Kidney (tissue), 14 donors: ENCODE measurements around the gene TTLL4. TPM values are rescaled to one million over a fixed set of nuclear protein-coding genes. Genes with fewer than 3 reads are reported as not detected.

Experiments used
- DNase-seq, 5 donors: peaks; one replicate each; pipeline ENCODE4 v3.0.0-alpha.2; 2013 to 2020
- FAIRE-seq: peaks from 2 replicates; lab custom pipeline; 2012; peaks lifted over from hg19 to GRCh38; lab: Jason Lieb, UNC
- H3K27ac ChIP-seq, 2 donors: one replicate each; pipeline ENCODE4 v1.7.0; 2013; ENCODE audit warnings: low read depth in 2 of 2, low read length in 2 of 2, inconsistent platforms in 1 of 2
- H3K27me3 ChIP-seq: one replicate; pipeline ENCODE4 v1.7.1; 2013; ENCODE audit warnings: low read length, inconsistent platforms; ENCODE audit not compliant: control insufficient read depth, insufficient read depth
- H3K36me3 ChIP-seq, 3 donors: one replicate each; pipeline versions ENCODE4 v1.7.0 to v1.7.1; 2013; ENCODE audit warnings: low read length in 3 of 3, control low read depth in 1 of 3, inconsistent platforms in 1 of 3; ENCODE audit not compliant: insufficient read depth in 3 of 3, control insufficient read depth in 2 of 3
- H3K4me1 ChIP-seq, 3 donors: one replicate each; pipeline versions ENCODE4 v1.7.0 to v1.7.1; 2013; ENCODE audit warnings: low read length in 3 of 3, inconsistent platforms in 1 of 3, low read depth in 1 of 3; ENCODE audit not compliant: control insufficient read depth in 2 of 3, insufficient read depth in 2 of 3
- H3K4me3 ChIP-seq, 3 donors: one replicate each; pipeline versions ENCODE4 v1.7.0 to v1.8.1; 2013; ENCODE audit warnings: low read length in 3 of 3, control low read depth in 1 of 3, inconsistent platforms in 1 of 3
- H3K9ac ChIP-seq, 3 donors: one replicate each; pipeline versions ENCODE4 v1.7.0 to v1.7.1; 2013; ENCODE audit warnings: low read length in 3 of 3, control low read depth in 1 of 3, inconsistent platforms in 1 of 3
- H3K9me3 ChIP-seq, 3 donors: one replicate each; pipeline versions ENCODE4 v1.7.0 to v1.7.1; 2013; ENCODE audit warnings: low read length in 3 of 3, control low read depth in 1 of 3, inconsistent platforms in 1 of 3; ENCODE audit not compliant: control insufficient read depth in 2 of 3, insufficient read depth in 1 of 3
- CTCF ChIP-seq: IDR thresholded peaks from 3 replicates; pipeline ENCODE4 v1.5.1; 2012; ENCODE audit warnings: mild to moderate bottlenecking, moderate library complexity, borderline replicate concordance; ENCODE audit not compliant: insufficient read depth; ENCODE audit errors: extremely low read depth
- intact Hi-C: fragments of 100-400 bp; cut with DNase I; formaldehyde crosslinking; loops from one replicate; pipeline ENCODE4 v1.11.1; 2022
- polyA plus RNA-seq: library from polyadenylated mRNA; stranded (reverse); fragments of 350-450 nt; fragmentation: Illumina TruSeq; extraction: RNeasy Lipid Tissue Mini Kit (QIAGEN cat#74804); gene quantifications from one replicate; pipeline ENCODE4 v1.2.3, GENCODE V29; 2014; ENCODE audit warnings: low read depth, low replicate concordance; ENCODE audit not compliant: insufficient read depth
- total RNA-seq: library from RNA; stranded (reverse); fragmentation: NEBNext Ultra II Directional; extraction: Animal tissue kit (Norgen Biotek cat#: 25700); gene quantifications from one replicate; pipeline ENCODE4 v1.2.1, GENCODE V29; 2021
- donor health status: control.
- donor health status: control.
- donor health status: control.
- donor health status: control.
- donor health status: control.
- donor health status: DM: yes; HTN: yes; CAD: no.
- donor health status: Normal renal cell carcinoma (clear cell type).

The TTLL4 gene
- total and polyA plus RNA-seq, 2 donors from 2014 or later = 7.6 to 30.7 TPM

- DNase-seq (no peak), FAIRE-seq (no peak)
- Histone ChIP-seq H3K4me3 (no peak overlapping the region), H3K9me3 (no peaks in the 10 kb centered on the region), H3K9ac (no peak overlapping the region), H3K36me3 (no peaks in the 10 kb centered on the region), H3K4me1 (no peaks in the 10 kb centered on the region), H3K27me3 (no peaks in the 10 kb centered on the region), H3K27ac (no peak overlapping the region)
- intact Hi-C loops = no loop called here
- no peak for TF ChIP-seq CTCF
Observed at GRCh38 chr2:218721488-218721887, 10.9 kb downstream of the TTLL4 start.

- Histone ChIP-seq H3K36me3 (no peaks in the 10 kb centered on the region), H3K27me3 (no peaks in the 10 kb centered on the region), H3K4me1 (no peaks in the 10 kb centered on the region), H3K4me3 (no peak overlapping the region), H3K9ac (no peak overlapping the region), H3K9me3 (no peaks in the 10 kb centered on the region), H3K27ac (no peak overlapping the region)
- TF ChIP-seq CTCF = no peak
- intact Hi-C loops = no loop called here
- DNase-seq (no peak), FAIRE-seq (no peak)
Observed at GRCh38 chr2:218721934-218722333, 11.3 kb downstream of the TTLL4 start.

GRCh38 chr2:218722419-218722818 lies 11.8 kb downstream of the TTLL4 start:
- Histone ChIP-seq H3K27ac (no peak overlapping the region), H3K9me3 (no peaks in the 10 kb centered on the region), H3K36me3 (no peaks in the 10 kb centered on the region), H3K27me3 (no peaks in the 10 kb centered on the region), H3K4me3 (no peak overlapping the region), H3K4me1 (no peaks in the 10 kb centered on the region), H3K9ac (no peak overlapping the region)
- no peak for DNase-seq
- intact Hi-C loops = no loop called here
- no peak for FAIRE-seq
- TF ChIP-seq CTCF = no peak
